NCI-H524 (cell line): ENCODE measurements around the gene PALB2.
A peak's percentile ranks its signal among the peaks of the same experiment; 100 is the strongest.

Experiments
- DNase-seq, 2 experiments: peaks; one replicate each; lab custom pipeline; 2025; lab: John Stamatoyannopoulos, UW

Gene PALB2

DNA sequence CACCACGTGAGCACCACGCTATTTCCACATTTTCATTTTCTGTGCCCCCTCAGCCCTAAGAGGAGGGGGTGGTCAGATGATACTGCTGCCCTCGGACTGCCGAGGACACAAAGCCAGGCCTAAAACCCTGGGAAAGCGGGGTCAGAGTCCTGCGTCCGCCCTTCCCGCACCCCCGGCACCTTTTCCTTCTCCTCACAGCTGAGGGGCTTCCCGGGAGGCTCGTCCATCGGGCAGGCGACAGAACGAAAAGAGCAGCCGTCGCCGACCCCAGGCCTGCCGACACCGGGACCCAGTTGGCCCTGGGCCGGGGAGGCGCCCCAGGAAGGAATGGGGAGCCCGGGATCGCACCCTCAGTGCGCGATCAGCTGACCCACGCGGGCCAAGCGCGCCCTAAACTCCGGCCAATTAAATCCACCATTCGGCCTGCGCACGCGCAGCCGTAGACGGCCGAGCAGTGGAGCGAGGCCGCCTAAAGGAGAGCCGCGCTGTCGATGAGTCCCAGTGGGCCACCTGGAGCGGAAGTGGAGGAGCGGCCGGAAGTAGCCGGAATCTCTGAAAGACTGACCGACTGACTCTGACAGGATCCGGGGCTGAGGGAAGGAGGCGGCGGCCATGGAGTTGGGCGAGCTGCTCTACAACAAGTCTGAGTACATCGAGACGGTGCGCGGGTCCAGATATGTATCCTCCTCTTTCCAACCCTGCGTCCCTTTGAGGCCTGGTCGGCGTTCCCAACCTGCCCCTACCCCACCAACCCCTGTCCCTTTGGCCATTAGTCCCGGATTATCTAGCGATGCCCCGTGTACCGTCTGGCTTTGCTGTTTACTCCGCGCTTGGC is at the start of gene PALB2, which contains the start of gene DCTN5:
TSS of gene PALB2 (minus strand) at position 380 of the 835 bp plus-strand sequence. CDS start at position 227, 153 bp downstream.
TSS of gene DCTN5 (plus strand) at position 536 of the 835 bp plus-strand sequence. CDS start at position 613, 77 bp downstream.
- DNase-seq: peak; percentile 90 to 95

DNA sequence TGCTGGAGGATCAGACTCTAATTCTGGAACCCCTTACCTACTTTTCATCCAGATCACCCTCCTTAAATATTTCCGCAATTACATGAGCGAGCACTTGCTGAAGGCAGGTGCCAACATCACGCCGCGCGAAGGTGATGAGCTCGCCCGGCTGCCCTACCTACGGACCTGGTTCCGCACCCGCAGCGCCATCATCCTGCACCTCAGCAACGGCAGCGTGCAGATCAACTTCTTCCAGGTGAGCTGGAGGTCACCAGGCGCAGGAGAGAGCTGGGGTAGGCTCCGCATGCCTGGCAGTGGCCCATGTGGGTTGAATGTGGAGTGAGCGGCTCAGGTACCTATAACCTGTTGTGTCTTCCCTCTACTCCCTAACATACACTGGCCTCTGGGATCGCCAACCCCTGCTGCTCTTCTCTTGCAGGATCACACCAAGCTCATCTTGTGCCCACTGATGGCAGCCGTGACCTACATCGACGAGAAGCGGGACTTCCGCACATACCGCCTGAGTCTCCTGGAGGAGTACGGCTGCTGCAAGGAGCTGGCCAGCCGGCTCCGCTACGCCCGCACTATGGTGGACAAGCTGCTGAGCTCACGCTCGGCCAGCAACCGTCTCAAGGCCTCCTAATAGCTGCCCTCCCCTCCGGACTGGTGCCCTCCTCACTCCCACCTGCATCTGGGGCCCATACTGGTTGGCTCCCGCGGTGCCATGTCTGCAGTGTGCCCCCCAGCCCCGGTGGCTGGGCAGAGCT is 48.5 kb upstream of the PALB2 start:
- no peak for DNase-seq

DNA sequence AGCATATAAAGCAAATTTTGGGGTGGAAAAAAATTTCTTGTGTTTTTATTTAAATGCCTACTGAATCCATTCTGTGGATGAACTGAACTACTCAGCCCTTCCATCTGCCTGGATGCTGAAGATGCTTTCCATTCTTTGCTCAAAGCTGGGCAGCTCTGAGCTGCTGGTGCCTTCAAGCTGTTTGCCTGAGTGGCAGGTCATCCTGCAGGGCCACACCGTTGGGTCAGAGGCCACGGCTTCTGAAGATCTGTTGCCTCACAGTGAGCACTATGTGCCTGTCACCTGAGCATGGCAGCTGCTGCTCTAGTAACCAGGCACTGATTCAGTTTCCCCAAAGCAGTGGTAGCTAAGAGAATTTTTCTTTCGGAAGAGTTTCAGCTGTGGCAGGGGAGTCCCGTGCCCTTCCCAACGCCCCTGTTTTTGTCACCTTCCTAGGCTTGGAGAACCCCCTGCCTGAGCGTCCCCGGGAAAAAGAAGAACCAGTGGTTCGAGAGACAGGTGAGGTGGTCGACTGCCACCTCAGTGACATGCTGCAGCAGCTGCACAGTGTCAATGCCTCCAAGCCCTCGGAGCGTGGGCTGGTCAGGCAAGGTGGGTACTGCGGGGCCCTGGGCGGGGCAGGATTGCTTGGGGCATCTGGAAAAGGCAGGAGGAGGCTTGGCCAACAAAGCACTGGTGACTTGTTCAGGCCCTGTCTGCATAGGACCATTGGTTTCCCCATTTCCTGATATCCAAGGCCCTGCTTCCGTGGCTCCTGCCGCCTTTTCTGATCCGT is 46.1 kb upstream of the PALB2 start:
- no peak for DNase-seq

DNA sequence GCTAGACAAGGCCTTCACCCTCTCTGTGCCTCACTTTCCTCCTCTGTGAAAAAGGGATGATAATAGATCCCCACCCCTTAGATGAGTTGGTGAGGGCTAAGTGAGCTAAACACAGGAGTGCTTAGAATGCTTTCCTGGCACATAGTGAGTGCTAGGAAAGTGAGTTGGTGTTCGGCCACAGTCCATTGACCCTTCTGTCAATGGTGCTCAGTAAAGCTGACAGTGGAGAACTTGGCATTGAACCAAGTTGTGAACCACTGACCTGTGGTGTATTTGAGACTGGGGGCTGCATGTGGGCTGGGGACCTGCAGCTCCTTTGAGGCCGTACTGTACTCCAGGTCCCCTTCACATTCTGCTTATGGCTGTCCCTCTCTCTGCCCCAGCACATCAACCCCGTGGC is 42.4 kb upstream of the PALB2 start:
- DNase-seq: no peak

DNA sequence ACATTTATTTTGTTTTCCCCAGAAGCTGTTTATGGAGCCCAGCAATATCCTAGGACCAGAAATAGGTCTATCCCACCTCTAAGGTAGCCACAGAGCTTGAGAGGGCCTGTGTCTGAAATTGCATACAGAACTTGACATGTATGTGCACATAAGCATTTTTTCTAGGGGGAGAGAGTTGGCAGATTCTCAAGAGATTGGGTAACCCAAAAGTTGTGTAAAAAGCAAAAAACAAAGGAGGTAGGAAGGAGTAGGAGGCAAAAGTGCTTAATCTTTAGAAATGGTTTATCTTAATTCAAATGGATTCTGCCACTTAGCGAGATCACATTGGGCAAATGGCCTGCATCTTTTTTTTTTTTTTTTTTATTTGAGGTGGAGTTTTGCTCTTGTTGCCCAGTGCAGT is 41.1 kb upstream of the PALB2 start:
- DNase-seq: no peak

DNA sequence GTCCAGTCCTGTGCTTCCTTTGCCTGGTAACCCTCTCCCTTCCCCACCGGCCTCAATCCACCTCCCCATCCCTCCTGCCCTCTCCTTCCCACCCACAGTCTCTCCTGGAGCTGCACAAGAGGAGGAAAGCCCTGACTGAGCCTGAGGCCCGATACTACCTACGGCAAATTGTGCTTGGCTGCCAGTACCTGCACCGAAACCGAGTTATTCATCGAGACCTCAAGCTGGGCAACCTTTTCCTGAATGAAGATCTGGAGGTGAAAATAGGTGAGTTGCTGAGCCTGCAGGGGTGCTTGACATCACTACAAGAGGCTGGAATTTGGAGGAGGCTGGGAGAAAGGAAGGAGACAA is 38.9 kb upstream of the PALB2 start:
- DNase-seq: no peak

DNA sequence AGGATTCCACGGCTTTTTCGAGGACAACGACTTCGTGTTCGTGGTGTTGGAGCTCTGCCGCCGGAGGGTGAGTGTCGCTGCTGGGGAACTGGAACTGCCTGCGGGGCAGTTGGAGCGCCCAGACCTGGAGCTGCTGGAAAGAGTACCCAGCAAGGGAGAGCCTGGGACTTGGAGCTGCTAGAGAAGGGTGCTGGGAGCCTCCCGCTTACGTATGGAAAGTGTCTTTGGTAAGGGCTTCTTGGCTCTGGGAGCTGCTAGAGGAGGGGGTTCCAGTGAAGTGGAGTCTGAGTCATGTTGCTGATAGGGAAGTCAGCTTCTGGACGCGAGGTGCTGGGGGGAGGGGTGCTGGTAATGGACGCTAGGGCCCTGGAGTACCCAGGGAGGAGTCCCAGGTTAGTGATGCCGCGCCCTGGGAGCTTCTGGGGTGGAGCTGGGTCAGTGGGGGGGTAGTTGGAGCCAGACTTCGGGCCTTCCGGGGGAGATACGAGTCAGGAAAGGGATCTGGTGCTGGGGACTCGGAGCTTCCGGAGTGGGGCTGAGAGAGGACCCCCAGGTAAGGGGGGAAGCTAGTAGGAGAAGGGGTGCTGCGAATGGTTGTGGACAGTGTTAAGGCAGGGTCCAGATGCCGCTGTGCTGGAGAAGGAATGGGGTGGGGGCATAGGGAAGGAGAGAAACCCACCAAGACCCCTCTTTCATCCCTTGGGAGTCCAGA is 38.3 kb upstream of the PALB2 start:
- DNase-seq: peak in 1 of 2 experiments; percentile 21

DNA sequence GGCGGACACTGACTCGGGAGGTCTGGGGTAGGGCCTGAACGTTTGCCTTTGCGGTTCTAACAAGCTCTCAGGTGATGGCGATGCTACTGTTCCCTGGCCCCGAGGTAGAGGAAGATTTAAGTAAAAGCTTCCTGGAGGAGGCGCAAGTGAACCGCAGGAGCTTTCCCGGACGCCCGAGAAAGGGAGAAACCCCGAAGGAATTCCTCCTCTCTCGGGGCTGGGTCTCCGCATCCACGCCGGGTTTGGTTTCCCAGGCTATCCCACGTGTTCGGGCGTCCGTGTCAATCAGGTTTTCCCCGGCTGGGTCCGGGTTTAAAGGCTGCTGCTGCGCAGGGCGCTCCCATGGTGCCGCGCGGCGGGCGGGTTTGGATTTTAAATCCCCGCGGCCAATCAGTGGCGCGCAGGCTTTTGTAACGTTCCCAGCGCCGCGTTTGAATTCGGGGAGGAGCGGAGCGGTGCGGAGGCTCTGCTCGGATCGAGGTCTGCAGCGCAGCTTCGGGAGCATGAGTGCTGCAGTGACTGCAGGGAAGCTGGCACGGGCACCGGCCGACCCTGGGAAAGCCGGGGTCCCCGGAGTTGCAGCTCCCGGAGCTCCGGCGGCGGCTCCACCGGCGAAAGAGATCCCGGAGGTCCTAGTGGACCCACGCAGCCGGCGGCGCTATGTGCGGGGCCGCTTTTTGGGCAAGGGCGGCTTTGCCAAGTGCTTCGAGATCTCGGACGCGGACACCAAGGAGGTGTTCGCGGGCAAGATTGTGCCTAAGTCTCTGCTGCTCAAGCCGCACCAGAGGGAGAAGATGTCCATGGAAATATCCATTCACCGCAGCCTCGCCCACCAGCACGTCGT is 37.5 kb upstream of the PALB2 start, which contains the start of gene PLK1:
TSS of gene PLK1 (plus strand) at position 460 of the 844 bp plus-strand sequence. CDS start at position 504, 44 bp downstream.
- DNase-seq: peak; percentile 83 to 90

DNA sequence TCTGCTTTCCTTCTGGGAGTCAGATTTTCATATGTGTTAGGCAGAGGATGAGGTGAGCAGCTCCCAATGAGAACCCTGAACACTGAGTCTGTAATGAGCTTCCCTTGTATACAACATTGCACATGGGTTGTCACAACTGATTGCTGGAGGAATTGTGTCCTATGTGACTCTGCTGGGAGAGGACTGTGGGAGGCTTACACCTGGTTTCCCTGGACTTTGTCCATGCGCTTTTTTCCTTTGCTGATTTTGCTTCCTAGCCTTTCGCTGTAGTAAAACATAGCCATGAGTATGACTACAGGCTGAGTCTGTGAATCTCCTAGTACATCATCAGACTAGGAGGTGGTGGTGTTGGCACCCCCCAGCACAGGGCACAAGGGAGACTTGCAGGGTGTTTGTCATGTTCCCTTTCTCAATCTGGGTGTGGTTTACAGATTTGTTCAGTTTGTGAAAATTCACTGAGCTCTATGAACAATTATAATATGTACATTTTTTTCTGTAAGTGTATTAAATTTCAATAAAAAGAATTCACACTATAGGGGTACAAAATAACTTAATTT is 35.9 kb upstream of the PALB2 start:
- no peak for DNase-seq

DNA sequence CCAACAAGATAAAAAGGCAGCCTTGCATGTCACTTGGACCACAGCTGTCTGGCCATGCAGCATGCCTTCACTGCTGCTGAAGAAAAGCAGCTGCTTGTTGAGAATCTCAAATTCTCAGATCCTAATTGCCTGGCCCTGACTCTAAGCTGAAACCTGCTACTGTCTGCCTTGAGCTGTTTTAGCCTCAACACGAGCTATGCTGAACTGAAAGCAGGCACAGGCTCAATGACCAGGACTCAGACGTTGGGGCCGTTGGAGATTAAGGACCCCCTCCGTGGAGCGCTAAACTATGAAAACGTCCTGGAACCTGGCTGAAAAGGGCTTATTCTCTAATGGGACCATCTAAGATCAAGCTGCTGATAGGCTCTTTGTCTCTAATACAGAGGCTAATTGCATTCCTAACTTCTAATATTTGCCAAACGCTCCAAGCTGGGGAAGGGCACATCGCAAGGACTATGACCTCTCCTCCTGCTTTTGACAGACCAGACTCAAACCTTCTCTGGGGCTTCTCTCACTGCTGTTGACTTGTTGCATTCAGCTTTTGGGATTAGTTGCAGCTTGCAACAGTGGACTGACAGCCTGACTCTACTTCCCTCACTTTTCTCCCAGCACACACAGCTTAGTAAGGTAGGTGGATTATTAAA is 33.0 kb upstream of the PALB2 start:
- DNase-seq: no peak

DNA sequence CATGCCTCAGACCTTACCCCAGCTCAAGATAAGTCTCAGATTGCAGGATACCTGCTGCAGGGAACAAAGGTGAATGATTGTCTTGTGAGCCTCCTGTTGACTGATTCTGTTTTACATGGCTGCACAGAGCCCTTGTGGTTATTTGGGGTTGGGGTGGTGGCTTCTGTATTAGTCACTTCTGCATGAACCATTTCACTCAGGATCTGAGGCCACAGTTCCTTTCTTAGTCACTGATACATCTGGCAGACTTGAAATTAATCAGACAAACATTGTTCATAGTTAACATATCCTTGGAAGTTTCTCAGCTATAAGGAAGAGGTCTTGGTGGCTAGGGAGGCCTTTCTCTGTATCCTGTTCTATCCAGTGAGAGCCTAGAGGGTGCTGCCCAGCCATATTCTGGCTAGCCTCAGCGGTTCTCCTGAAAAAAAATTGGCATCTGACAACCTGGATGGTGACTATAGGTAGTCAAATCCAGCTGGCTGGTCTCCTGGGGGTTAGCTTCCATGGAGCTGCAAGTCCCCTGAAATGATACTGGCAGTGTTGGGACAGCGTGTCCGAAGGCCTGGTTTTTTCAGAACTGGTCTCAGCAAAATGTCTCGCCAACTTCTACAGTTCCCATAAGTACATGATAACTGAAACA is 29.1 kb upstream of the PALB2 start:
- no peak for DNase-seq

DNA sequence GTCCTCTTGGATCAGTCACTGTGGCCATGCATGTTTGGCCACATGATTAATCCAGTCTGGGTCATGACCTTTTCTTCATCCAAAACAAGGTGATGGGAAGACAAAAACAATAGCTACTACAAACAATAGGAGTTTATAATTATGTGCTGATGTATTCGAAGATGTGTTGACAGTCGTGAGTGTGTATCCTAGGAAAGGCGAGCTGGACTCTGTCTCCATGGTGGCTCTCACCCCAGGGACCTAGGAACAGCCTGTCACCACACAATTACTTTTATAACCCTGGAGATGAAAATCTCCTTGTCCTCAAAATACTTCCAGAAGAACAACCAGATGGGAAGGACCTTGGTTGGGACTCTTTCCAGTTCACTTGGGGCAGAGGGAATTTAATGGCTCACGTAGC is 27.8 kb upstream of the PALB2 start:
- DNase-seq: no peak

DNA sequence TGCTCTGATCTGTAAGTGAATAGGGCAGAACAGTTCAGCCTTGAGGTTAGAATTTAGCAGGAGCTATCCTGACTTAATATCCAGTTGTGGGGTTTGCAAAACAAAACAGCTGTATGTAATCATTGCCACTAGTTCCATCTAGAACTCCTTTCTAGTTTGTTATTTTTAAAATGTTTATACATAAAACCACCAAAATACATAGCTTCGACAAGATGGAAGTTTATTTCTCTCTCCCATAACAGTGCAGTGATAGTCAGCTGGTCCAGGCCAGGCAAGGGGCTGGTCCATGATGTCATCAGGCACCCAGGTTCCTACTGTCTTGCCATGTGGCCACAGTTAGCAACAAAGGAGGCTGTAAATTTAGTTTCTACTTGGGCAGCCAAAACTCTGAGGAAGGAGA is 27.1 kb upstream of the PALB2 start:
- DNase-seq: no peak

DNA sequence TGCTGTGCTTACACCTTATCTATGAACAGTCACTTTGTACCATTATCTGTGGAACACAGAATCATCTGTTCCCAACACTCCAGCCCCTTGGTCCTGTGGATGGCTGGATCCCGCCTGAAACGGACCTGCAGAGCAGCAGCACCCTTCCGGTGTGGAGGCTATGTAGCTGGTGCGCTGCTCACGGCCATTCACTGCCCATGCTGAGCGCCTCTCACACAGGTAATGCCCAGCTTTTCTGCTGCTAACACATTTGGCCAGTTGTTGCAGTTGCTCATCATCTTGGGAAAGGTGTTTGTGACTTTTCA is 26.2 kb upstream of the PALB2 start:
- no peak for DNase-seq

DNA sequence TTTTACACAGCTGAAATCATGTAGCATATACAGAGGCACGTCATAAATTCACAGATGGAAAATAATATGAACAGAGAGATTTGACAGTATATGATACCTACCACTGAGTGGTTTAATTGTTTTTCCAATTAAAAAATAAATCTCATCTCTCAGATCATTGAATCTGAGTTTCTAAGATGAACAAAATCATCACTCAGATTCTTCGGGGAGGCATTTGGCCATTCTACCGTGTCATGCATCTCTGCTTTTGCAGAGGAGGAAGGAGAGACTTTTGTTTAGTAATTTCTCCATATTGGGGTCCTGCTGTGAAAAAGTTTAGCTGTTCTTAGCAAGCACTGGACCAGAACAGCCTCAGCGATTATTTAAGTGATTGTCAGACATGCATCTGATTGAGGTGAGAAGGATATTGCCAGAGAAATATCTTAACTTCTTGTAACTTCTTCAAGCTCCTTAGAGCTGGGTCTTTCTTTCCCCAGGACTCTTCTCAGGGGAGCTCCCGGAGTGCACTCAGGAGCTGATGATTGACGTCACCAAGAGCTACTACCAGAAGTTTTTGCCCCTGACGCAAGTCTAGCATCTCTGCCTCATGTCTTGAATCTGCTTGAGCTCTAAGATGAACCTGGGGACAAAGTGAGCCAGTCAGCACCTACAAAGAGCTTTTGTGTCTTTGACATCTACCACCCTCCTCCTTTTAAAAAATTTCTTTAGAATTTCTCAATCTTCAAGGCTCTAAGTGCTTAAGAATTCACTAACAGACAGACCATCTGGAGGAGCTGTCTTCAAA is 25.7 kb upstream of the PALB2 start:
- DNase-seq: no peak

DNA sequence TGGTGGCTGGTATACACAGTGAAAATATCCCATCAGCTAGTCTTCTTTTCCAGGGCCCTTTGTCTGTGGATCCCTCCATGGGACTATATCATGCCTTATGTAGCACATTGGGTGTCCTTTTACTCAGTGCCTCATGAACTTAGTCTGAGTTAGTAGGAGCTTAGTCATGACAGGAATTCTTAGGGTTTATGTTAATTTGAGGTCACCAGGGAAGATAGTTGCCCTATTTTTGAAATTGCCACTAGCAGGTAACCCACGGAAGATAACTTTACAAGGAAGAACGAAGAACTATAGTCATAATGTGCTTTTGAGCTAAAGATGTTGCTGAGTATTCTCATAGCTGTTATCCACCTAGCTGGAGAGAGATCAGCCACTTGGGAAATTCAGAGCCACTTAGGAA is 22.8 kb upstream of the PALB2 start:
- DNase-seq: no peak

DNA sequence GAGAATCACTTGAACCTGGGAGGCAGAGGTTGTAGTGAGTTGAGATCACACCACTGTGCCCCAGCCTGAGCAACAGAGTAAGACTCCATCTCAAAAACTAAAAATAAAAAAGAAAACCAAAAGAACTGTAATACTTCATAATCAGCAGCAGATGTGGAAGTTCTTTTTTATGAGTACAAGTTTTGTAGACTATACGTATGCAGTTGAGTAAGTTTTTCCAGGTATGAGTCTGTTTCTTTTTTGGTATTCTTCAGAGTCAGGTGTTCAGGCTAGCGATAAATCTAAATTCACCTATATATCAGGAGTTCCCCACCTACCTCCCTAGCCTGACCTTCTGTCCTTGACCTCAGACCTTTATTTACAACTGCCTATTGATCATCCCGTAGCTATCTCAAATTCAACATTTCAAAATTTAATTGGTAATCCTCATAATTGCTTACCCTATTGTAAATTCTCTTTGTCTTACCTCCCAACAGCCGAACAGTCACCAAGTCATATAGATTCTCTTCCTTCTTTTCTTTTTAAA is 10.9 kb upstream of the PALB2 start:
- DNase-seq: no peak

DNA sequence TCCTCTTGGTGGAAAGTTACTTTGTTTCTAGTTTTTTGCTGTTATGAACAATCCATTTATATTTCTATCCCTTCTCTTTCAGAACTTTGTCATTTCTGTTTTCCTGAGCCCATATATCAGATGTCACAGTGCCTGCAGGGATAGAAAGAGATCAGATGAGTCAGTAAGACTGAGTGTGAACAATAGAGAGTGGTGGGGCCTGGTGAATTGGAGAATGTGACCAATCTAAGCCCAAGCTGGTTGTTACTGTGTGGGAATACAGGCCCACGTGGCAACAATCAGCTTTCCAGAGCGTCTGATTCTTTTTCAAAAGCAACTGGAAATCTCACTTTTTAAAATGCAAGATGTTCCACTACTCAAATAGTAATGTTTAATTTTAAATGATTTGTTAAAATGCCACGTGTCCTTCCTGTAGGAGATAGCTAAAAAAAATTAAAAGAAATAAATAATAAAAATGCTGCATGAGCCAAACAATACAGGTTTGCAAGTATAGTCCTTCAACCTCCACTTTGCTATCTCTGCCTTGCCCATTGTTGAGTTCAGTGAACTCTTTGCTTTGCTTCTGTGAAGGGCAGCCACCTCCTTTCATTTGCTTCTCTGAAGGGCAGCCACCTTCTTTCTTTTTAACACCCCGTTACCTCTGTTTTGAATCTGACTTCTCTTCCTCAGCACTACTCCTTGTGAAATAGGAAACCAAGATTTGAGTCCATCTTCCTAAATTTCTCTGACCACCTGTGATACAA is 9.7 kb upstream of the PALB2 start:
- DNase-seq: no peak
